Calu3 (cell line): ENCODE measurements around the gene ATP8A2. TPM values are rescaled to one million over a fixed set of nuclear protein-coding genes. Genes with fewer than 3 reads are reported as not detected.

Experiments used
- BruUV-seq: library from RNA; stranded (reverse); fragments of 400-500 nt; replicated peaks from 2 replicates; lab custom pipeline; 2021; lab: Mats Ljungman, UMichigan
- CTCF ChIA-PET: fragments of 300-600 bp; sonication (Branson Sonifier 250); formaldehyde crosslinking; loops from one replicate; lab custom pipeline; 2022; ENCODE audit warnings: antibody characterized with exemption; lab: Charles Lee
- DNase-seq: peaks from one replicate; pipeline ENCODE4 v3.0.0; 2022
- H3K27ac Mint-ChIP-seq: one replicate; pipeline ENCODE4 v1.8.0; 2022; ENCODE audit warnings: mixed read lengths; ENCODE audit not compliant: unreplicated experiment
- H3K27me3 Mint-ChIP-seq: one replicate; pipeline ENCODE4 v1.8.0; 2022; ENCODE audit warnings: mixed read lengths; ENCODE audit not compliant: unreplicated experiment
- H3K36me3 Mint-ChIP-seq: one replicate; pipeline ENCODE4 v1.8.0; 2022; ENCODE audit warnings: mild to moderate bottlenecking, moderate library complexity, mixed read lengths; ENCODE audit not compliant: insufficient read depth, unreplicated experiment
- H3K4me1 Mint-ChIP-seq: one replicate; pipeline ENCODE4 v1.8.0; 2022; ENCODE audit warnings: mild to moderate bottlenecking, low read depth, mixed read lengths; ENCODE audit not compliant: unreplicated experiment
- H3K4me3 Mint-ChIP-seq: one replicate; pipeline ENCODE4 v1.8.0; 2022; ENCODE audit warnings: mild to moderate bottlenecking, low read depth, moderate library complexity, mixed read lengths; ENCODE audit not compliant: unreplicated experiment
- H3K9me3 Mint-ChIP-seq: one replicate; pipeline ENCODE4 v1.8.0; 2022; ENCODE audit warnings: low read depth, mixed read lengths; ENCODE audit not compliant: unreplicated experiment
- intact Hi-C: fragments of 100-400 bp; cut with micrococcal nuclease; formaldehyde crosslinking; loops from one replicate; pipeline ENCODE4 v1.10.0; 2022; ENCODE audit not compliant: unreplicated experiment
- total RNA-seq: library from RNA; stranded (reverse); gene quantifications from 2 replicates; pipeline ENCODE4 v1.2.3, GENCODE V29; 2022
- TF ChIP-seq, protein P1 (sequence below): fragments of 200-600 bp; IDR thresholded peaks from one replicate; pipeline ENCODE4 v1.8.0; 2022; ENCODE audit warnings: antibody characterized with exemption; ENCODE audit not compliant: unreplicated experiment

ATP8A2 gene
- total RNA-seq, 1 experiment from 2014 or later = 0.05 TPM

DNA sequence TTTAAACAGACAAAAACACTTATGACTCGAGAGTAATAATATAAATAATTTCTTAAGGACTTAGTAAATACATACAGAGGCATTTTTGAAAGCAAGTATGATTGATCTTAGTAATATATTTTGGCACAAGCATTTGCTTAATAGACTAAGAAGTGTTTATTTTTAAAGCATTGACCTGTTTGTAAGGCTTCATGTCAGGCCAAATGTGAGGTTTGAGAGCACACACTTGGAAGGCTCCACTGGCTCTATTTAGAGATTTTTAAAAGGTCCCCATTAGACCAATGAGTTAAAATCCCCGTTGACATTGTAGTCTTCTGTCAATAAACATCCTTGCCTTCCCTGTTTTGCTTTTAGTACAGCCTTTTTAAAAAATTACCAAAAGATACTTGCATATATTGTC, 50.4 kb downstream of the ATP8A2 start:
- H3K9me3 Mint-ChIP-seq = no peaks in the 10 kb centered on the region
- no TSS peak for BruUV-seq
- TF ChIP-seq, protein P1, sequence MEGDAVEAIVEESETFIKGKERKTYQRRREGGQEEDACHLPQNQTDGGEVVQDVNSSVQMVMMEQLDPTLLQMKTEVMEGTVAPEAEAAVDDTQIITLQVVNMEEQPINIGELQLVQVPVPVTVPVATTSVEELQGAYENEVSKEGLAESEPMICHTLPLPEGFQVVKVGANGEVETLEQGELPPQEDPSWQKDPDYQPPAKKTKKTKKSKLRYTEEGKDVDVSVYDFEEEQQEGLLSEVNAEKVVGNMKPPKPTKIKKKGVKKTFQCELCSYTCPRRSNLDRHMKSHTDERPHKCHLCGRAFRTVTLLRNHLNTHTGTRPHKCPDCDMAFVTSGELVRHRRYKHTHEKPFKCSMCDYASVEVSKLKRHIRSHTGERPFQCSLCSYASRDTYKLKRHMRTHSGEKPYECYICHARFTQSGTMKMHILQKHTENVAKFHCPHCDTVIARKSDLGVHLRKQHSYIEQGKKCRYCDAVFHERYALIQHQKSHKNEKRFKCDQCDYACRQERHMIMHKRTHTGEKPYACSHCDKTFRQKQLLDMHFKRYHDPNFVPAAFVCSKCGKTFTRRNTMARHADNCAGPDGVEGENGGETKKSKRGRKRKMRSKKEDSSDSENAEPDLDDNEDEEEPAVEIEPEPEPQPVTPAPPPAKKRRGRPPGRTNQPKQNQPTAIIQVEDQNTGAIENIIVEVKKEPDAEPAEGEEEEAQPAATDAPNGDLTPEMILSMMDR = no peak
- peaks cover 40% of the 10 kb centered on the region for H3K27me3 Mint-ChIP-seq
- no peaks in the 10 kb centered on the region for H3K4me1 Mint-ChIP-seq
- DNase-seq = no peak
- intact Hi-C loops = no loop called here
- H3K4me3 Mint-ChIP-seq = no peak overlapping the region
- CTCF ChIA-PET = no interaction called here
- no peak overlapping the region for H3K27ac Mint-ChIP-seq
- H3K36me3 Mint-ChIP-seq = no peaks in the 10 kb centered on the region

DNA sequence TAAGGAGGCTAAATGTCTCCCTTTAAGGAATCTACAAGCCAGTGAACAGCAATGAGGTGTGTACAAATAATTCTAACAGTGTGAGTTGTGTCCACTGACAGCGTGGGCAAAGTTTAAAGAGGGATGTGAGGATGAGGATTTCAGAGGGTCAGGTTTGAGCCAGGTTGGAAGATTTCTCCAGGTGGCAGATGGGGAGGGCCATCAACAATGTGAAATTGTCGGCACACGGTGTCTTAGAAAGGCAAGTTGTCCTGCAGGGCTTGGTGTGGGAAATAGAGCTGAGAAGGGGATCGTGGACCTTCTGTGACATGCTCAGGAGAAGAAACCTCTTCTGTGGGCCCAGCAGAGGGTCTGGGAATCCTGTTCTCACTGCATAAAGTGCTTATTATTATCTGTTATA, 52.1 kb downstream of the ATP8A2 start:
- TF ChIP-seq, protein P1 = no peak
- H3K27me3 Mint-ChIP-seq = peaks cover 23% of the 10 kb centered on the region
- BruUV-seq = no TSS peak
- H3K4me1 Mint-ChIP-seq = no peaks in the 10 kb centered on the region
- intact Hi-C loops = no loop called here
- no peak overlapping the region for H3K27ac Mint-ChIP-seq
- H3K9me3 Mint-ChIP-seq = no peaks in the 10 kb centered on the region
- CTCF ChIA-PET = no interaction called here
- no peak for DNase-seq
- H3K4me3 Mint-ChIP-seq = no peak overlapping the region
- H3K36me3 Mint-ChIP-seq = no peaks in the 10 kb centered on the region

DNA sequence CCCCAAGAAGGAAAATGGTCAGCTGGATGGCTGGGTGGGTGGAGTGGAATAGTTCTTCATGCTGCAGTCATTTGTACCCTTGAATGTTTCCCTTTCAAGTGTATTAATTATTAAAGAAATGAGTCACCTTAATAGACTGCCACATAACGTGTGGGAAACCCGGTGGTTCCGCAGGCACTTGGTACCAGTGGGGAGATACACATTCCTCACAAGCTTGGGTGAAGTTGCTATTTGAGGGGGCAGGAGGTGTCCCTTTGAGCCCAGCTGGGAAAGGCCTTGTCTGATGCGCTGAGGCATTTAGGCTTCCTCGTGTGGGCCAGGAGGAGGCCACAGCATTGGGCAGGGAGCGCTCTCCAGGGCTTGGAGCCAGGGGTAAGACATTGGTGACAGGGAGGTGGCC, 57.7 kb downstream of the ATP8A2 start:
- DNase-seq = peak; percentile 26
- intact Hi-C loops = no loop called here
- TF ChIP-seq, protein P1 = no peak
- no peaks in the 10 kb centered on the region for H3K27me3 Mint-ChIP-seq
- H3K36me3 Mint-ChIP-seq = peaks cover 4% of the 10 kb centered on the region
- BruUV-seq = no TSS peak
- peaks cover 22% of the 10 kb centered on the region for H3K4me1 Mint-ChIP-seq
- no peak overlapping the region for H3K27ac Mint-ChIP-seq
- no peak overlapping the region for H3K4me3 Mint-ChIP-seq
- CTCF ChIA-PET = no interaction called here
- no peaks in the 10 kb centered on the region for H3K9me3 Mint-ChIP-seq

DNA sequence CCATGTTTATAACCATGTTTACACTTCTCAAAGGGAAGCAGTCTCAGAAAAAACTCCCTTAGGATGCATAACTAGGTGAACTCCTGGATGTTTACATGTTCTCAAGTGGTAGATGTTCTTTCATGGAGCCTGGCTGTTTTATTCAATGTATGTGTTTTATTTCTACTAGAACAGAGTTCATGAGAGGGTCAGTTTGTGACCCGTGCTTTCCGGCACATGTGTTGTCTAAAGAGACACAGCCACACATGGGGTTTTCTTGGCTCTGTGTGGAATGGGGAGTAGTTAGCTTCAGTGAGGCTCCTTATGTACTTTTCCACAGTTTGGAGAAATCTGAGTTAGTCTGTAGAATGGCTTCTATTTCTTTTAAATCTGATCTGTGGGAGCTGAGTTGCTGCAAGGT, 60.9 kb downstream of the ATP8A2 start:
- H3K4me3 Mint-ChIP-seq = no peak overlapping the region
- H3K9me3 Mint-ChIP-seq = no peaks in the 10 kb centered on the region
- TF ChIP-seq, protein P1 = no peak
- no peak for DNase-seq
- H3K36me3 Mint-ChIP-seq = peaks cover 4% of the 10 kb centered on the region
- H3K4me1 Mint-ChIP-seq = peaks cover 22% of the 10 kb centered on the region
- intact Hi-C loops = no loop called here
- H3K27me3 Mint-ChIP-seq = no peaks in the 10 kb centered on the region
- CTCF ChIA-PET = no interaction called here
- H3K27ac Mint-ChIP-seq = no peak overlapping the region
- no TSS peak for BruUV-seq

DNA sequence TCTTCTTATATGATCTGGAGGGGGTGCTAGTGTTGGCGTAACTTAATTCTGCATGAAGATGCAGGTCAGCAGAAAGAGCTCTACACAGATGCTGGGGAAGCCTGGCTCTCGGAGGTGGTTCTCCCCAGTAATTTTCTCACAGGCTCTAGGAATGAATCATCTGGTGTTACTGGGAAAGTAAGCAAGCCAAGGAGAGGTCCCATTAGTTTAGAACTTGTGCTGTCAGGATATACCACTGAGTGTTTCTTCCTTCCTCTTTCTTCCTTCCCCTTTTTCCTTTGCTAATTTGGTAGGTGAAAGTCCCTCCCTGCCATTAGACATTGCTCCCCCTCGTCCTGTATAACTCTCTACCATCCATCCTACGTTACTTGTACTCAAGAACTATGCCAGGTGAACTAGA, 68.3 kb downstream of the ATP8A2 start:
- CTCF ChIA-PET = no interaction called here
- Mint-ChIP-seq H3K36me3 (no peaks in the 10 kb centered on the region), H3K27me3 (peaks cover 40% of the 10 kb centered on the region), H3K9me3 (no peaks in the 10 kb centered on the region), H3K27ac (no peak overlapping the region), H3K4me3 (no peak overlapping the region), H3K4me1 (no peaks in the 10 kb centered on the region)
- intact Hi-C loops = no loop called here
- TF ChIP-seq, protein P1 = no peak
- no TSS peak for BruUV-seq
- no peak for DNase-seq
